Islet precursor cell (in vitro differentiated cells): Measurements from ENCODE around the gene MOCS1.
A peak's percentile ranks its signal among the peaks of the same experiment; 100 is the strongest.
"Not testable (repeated sequence)": the region's sequence is repeated elsewhere in the genome, so short reads cannot be mapped to it uniquely, and the experiment has no call there.

Experiments
- DNase-seq: peaks from one replicate; pipeline ENCODE4 v3.0.0-alpha.2; 2018

MOCS1 gene

GRCh38 chr6:39934131-39934757, at the start of gene MOCS1:
MOCS1 (minus strand) TSS chr6:39934462; CDS start chr6:39934417, 45 bp downstream.
- DNase-seq, result peak; percentile 92

GRCh38 chr6:39984051-39984450, 49.8 kb upstream of the MOCS1 start:
- no peak for DNase-seq

- no peak for DNase-seq
Measured at GRCh38 chr6:39983193-39983592, 48.9 kb upstream of the MOCS1 start.

- DNase-seq, result no peak
Measured at GRCh38 chr6:39982720-39983119, 48.5 kb upstream of the MOCS1 start.

GRCh38 chr6:39980839-39981580, 46.7 kb upstream of the MOCS1 start:
- DNase-seq, result no peak

- no peak for DNase-seq
Measured at GRCh38 chr6:39979461-39980328, 45.4 kb upstream of the MOCS1 start.

GRCh38 chr6:39978240-39978639, 44.0 kb upstream of the MOCS1 start:
- no peak for DNase-seq

- DNase-seq, result no peak
Measured at GRCh38 chr6:39973661-39974060, 39.4 kb upstream of the MOCS1 start.

GRCh38 chr6:39972717-39973116, 38.5 kb upstream of the MOCS1 start:
- DNase-seq, result not testable (repeated sequence)

- DNase-seq, result not testable (repeated sequence)
Measured at GRCh38 chr6:39971131-39971530, 36.9 kb upstream of the MOCS1 start.

GRCh38 chr6:39965751-39966150, 31.5 kb upstream of the MOCS1 start:
- no peak for DNase-seq

GRCh38 chr6:39964530-39964929, 30.3 kb upstream of the MOCS1 start:
- no peak for DNase-seq

GRCh38 chr6:39964094-39964493, 29.8 kb upstream of the MOCS1 start:
- DNase-seq, result no peak

GRCh38 chr6:39962831-39963230, 28.6 kb upstream of the MOCS1 start:
- no peak for DNase-seq

- DNase-seq, result no peak
Measured at GRCh38 chr6:39961178-39961577, 26.9 kb upstream of the MOCS1 start.

GRCh38 chr6:39958947-39959346, 24.7 kb upstream of the MOCS1 start:
- no peak for DNase-seq

- DNase-seq, result no peak
Measured at GRCh38 chr6:39956936-39957335, 22.7 kb upstream of the MOCS1 start.

- DNase-seq, result no peak
Measured at GRCh38 chr6:39953076-39953618, 18.9 kb upstream of the MOCS1 start.

- DNase-seq, result no peak
Measured at GRCh38 chr6:39952167-39952566, 17.9 kb upstream of the MOCS1 start.

GRCh38 chr6:39951716-39952115, 17.5 kb upstream of the MOCS1 start:
- no peak for DNase-seq

- DNase-seq, result no peak
Measured at GRCh38 chr6:39951191-39951590, 16.9 kb upstream of the MOCS1 start.

GRCh38 chr6:39950125-39950720, 16.0 kb upstream of the MOCS1 start:
- no peak for DNase-seq
